Stomach (tissue), 4 donors: ENCODE results near the gene DCLRE1A.
"Not testable (repeated sequence)": the region's sequence is repeated elsewhere in the genome, so short reads cannot be mapped to it uniquely, and the experiment has no call there.

Source experiments
- EP300 ChIP-seq: sonication (generic); formaldehyde crosslinking; IDR thresholded peaks from one replicate; pipeline ENCODE4 v1.6.1; 2017; ENCODE audit warnings: antibody characterized with exemption
- POLR2A ChIP-seq, 4 donors: fragments of 450-650 bp; IDR thresholded peaks; one replicate each; pipeline ENCODE4 v1.6.1; 2016; ENCODE audit warnings: antibody characterized with exemption in 4 of 4, control low read depth in 2 of 4, mild to moderate bottlenecking in 1 of 4, moderate library complexity in 1 of 4
- POLR2AphosphoS5 ChIP-seq, 3 donors: sonication (generic); formaldehyde crosslinking; IDR thresholded peaks; one replicate each; pipeline ENCODE4 v1.6.1; 2016; ENCODE audit warnings: antibody characterized with exemption in 3 of 3
- TF ChIP-seq, protein P1 (sequence below), 7 experiments: fragments of 450-650 bp in 4 of 7; fragments of 200-600 bp in 3 of 7; sonication (generic) in 3 of 7; IDR thresholded peaks; one replicate each; pipeline ENCODE4 v1.5.1; 2016 to 2019; ENCODE audit warnings: antibody characterized with exemption in 7 of 7, control low read depth in 2 of 7, mild to moderate bottlenecking in 1 of 7

DNA sequence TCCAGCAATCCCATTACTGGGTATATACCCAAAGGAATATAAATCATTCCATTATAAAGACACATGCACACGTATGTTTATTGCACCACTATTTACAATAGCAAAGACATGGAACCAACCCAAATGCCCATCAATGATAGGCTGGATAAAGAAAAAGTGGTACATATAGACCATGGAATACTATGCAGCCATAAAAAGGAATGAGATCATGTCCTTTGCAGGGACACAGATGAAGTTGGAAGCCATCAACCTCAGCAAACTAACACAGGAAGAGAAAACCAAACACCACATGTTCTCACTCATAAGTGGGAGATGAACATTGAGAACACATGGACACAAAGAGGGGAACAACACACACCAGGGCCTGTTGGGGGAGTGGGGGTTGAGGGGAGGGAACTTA, 39.2 kb downstream of the DCLRE1A start:
- TF ChIP-seq POLR2AphosphoS5 (IDR thresholded peaks at IDR 0.05); EP300; POLR2A (IDR thresholded peaks at IDR 0.05): not testable (repeated sequence)
- TF ChIP-seq, protein P1, sequence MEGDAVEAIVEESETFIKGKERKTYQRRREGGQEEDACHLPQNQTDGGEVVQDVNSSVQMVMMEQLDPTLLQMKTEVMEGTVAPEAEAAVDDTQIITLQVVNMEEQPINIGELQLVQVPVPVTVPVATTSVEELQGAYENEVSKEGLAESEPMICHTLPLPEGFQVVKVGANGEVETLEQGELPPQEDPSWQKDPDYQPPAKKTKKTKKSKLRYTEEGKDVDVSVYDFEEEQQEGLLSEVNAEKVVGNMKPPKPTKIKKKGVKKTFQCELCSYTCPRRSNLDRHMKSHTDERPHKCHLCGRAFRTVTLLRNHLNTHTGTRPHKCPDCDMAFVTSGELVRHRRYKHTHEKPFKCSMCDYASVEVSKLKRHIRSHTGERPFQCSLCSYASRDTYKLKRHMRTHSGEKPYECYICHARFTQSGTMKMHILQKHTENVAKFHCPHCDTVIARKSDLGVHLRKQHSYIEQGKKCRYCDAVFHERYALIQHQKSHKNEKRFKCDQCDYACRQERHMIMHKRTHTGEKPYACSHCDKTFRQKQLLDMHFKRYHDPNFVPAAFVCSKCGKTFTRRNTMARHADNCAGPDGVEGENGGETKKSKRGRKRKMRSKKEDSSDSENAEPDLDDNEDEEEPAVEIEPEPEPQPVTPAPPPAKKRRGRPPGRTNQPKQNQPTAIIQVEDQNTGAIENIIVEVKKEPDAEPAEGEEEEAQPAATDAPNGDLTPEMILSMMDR (IDR thresholded peaks at IDR 0.05), result not testable (repeated sequence)
